HG03342 (cell line): ENCODE data around the gene CDHR1.

ENCODE experiments used
- ATAC-seq: cut with Tn5 transposase; IDR thresholded peaks from one replicate; pipeline ENCODE4 v1.9.1; 2021; ENCODE audit warnings: mild to moderate bottlenecking, moderate library complexity; ENCODE audit not compliant: unreplicated experiment

CDHR1 gene

GRCh38 chr10:84225427-84226173 lies 31.3 kb downstream of the CDHR1 start, which contains the start of gene LRIT2:
LRIT2 (minus strand) TSS chr10:84225544; CDS start chr10:84225520, 24 bp downstream.
- no peak for ATAC-seq

- no peak for ATAC-seq
Observed at GRCh38 chr10:84226616-84227015, 32.3 kb downstream of the CDHR1 start.

GRCh38 chr10:84227810-84228209 lies 33.5 kb downstream of the CDHR1 start:
- ATAC-seq = no peak

GRCh38 chr10:84230359-84230758 lies 36.0 kb downstream of the CDHR1 start:
- no peak for ATAC-seq

- no peak for ATAC-seq
Observed at GRCh38 chr10:84232376-84232775, 38.0 kb downstream of the CDHR1 start.

- no peak for ATAC-seq
Observed at GRCh38 chr10:84233940-84234339, 39.6 kb downstream of the CDHR1 start.

GRCh38 chr10:84234479-84234878 lies 40.1 kb downstream of the CDHR1 start:
- ATAC-seq = no peak

- ATAC-seq = no peak
Observed at GRCh38 chr10:84235096-84235495, 40.8 kb downstream of the CDHR1 start.

GRCh38 chr10:84236807-84237198 lies 42.5 kb downstream of the CDHR1 start:
- no peak for ATAC-seq

- no peak for ATAC-seq
Observed at GRCh38 chr10:84237199-84238051, 43.1 kb downstream of the CDHR1 start.

GRCh38 chr10:84238909-84239308 lies 44.6 kb downstream of the CDHR1 start:
- no peak for ATAC-seq

- ATAC-seq = no peak
Observed at GRCh38 chr10:84241185-84241790, 47.0 kb downstream of the CDHR1 start, which contains the start of gene LRIT1. LRIT1 (minus strand) TSS chr10:84241546; CDS start chr10:84241439, 107 bp downstream.

- ATAC-seq = no peak
Observed at GRCh38 chr10:84243759-84244158, 49.4 kb downstream of the CDHR1 start.

- no peak for ATAC-seq
Observed at GRCh38 chr10:84244651-84245270, 50.4 kb downstream of the CDHR1 start, which contains the start of gene RGR. RGR (plus strand) TSS chr10:84245053; CDS start chr10:84245091, 38 bp downstream.

GRCh38 chr10:84247496-84247895 lies 53.2 kb downstream of the CDHR1 start:
- ATAC-seq = no peak

- ATAC-seq = no peak
Observed at GRCh38 chr10:84248794-84249193, 54.5 kb downstream of the CDHR1 start.

- ATAC-seq = no peak
Observed at GRCh38 chr10:84254552-84255478, 60.5 kb downstream of the CDHR1 start.

GRCh38 chr10:84256510-84257342 lies 62.4 kb downstream of the CDHR1 start:
- ATAC-seq = peak; percentile 76
